22Rv1 (cell line): ENCODE measurements around the gene PIK3C3.

Experiments used
- ZFX ChIP-seq: fragments of 450-650 bp; IDR thresholded peaks from 2 replicates; pipeline ENCODE4 v1.6.1; 2017; ENCODE audit warnings: antibody characterized with exemption, borderline replicate concordance
- TF ChIP-seq, protein P1 (sequence below): fragments of 450-650 bp; IDR thresholded peaks from 2 replicates; pipeline ENCODE4 v1.5.1; 2017; ENCODE audit warnings: mild to moderate bottlenecking

DNA sequence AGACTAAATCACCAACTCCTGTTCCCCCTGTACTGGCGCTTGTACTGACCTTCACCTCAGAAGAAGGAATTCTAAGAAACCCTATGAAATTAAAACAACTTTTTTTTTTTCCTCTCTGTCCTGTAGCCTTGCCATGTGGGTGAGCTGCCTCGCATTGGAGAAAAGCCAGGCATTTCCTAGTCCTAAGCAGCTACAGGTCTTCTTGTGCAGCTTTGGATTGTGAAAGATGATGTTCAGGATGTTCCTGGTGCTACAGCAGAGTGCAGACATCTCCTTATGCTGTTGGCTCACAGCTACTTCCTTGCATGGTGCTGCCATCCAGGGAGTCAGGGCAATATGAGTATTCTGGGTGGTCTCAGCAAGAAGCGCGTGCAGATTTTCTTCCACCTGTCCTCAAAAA lies 11.9 kb downstream of the PIK3C3 start:
- TF ChIP-seq, protein P1, sequence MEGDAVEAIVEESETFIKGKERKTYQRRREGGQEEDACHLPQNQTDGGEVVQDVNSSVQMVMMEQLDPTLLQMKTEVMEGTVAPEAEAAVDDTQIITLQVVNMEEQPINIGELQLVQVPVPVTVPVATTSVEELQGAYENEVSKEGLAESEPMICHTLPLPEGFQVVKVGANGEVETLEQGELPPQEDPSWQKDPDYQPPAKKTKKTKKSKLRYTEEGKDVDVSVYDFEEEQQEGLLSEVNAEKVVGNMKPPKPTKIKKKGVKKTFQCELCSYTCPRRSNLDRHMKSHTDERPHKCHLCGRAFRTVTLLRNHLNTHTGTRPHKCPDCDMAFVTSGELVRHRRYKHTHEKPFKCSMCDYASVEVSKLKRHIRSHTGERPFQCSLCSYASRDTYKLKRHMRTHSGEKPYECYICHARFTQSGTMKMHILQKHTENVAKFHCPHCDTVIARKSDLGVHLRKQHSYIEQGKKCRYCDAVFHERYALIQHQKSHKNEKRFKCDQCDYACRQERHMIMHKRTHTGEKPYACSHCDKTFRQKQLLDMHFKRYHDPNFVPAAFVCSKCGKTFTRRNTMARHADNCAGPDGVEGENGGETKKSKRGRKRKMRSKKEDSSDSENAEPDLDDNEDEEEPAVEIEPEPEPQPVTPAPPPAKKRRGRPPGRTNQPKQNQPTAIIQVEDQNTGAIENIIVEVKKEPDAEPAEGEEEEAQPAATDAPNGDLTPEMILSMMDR, result no peak
- no peak for TF ChIP-seq ZFX
